ENCODE data around the gene FMO2. TPM values are rescaled to one million over a fixed set of nuclear protein-coding genes. Genes with fewer than 3 reads are reported as not detected.

The FMO2 gene
- 0.24 and 0.94 TPM in 2 replicates for total RNA-seq
- long read RNA-seq, partial matches to known transcripts = 2 of 7 reads
- long read RNA-seq, other reads (novel, unspliced or antisense) = 1 of 7 reads

DNA sequence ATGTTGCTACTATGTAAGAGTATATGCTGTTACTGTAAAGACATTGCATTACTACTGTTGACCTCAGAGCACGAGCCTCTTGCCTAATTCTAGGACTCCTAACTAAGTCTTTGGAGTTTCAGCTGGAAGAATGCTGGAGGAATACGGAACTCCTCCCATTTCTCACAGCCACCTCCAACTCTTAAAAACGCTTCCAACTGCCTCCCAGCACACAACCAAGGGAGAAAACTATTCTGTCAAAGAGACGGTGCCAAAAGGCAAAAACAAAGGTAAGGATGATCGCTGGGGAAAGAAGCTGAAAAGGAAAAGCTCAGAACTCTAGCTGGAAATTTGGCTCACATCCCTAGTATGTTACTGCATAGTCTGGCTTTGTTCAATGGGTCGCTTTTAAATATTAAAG lies at the start of gene FMO2:
Gene FMO2 (plus strand): TSS at position 210 of the 400 bp plus-strand sequence. CDS start 414 bp downstream, outside the sequence.
- no peak for DNase-seq (ENCODE audit: extremely low spot score, unreplicated experiment)
- no peaks in the 10 kb centered on the region for H3K9me3 Mint-ChIP-seq (ENCODE audit: unreplicated experiment)
- no peak within 1 kb of the TSS for H3K27ac Mint-ChIP-seq (ENCODE audit: unreplicated experiment)
- H3K4me1 Mint-ChIP-seq (ENCODE audit: unreplicated experiment) = peaks cover 41% of the 10 kb centered on the region
- no peak within 1 kb of the TSS for H3K4me3 Mint-ChIP-seq (ENCODE audit: unreplicated experiment)
- H3K27me3 Mint-ChIP-seq (ENCODE audit: unreplicated experiment) = no peaks in the 10 kb centered on the region
- peaks cover 2% of the 10 kb centered on the region for H3K36me3 Mint-ChIP-seq (ENCODE audit: unreplicated experiment)
- TF ChIP-seq CTCF (IDR thresholded peaks at IDR 0.05) = no peak

DNA sequence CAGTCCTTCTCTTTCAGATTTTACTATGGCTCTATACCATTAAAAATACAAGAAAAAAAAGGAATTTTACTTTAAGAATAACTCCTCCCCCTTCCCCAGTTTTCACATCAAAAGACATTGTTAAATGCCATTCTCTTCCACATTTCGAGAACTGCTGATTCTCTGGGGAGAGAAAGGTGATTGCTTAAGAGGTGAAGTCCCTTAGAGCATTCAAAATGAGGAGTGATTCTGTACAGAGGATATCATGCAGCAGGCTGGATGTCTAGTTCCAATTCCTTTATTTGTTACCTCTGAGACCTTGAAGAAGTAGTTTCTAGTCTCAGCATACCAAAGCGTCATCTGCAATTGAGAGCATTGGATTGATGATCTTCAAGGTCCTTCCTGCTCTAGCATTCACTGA lies 47.5 kb upstream of the FMO2 start:
- Mint-ChIP-seq H3K4me1 (ENCODE audit: unreplicated experiment) (peaks cover 73% of the 10 kb centered on the region), H3K27ac (ENCODE audit: unreplicated experiment) (peak overlapping the region; percentile 36), H3K36me3 (ENCODE audit: unreplicated experiment) (peaks cover 10% of the 10 kb centered on the region), H3K27me3 (ENCODE audit: unreplicated experiment) (peaks cover 4% of the 10 kb centered on the region), H3K4me3 (ENCODE audit: unreplicated experiment) (no peak overlapping the region), H3K9me3 (ENCODE audit: unreplicated experiment) (no peaks in the 10 kb centered on the region)
- no peak for DNase-seq (ENCODE audit: extremely low spot score, unreplicated experiment)
- TF ChIP-seq CTCF (IDR thresholded peaks at IDR 0.05) = no peak

GRCh38 chr1:171138980-171139379 lies 46.1 kb upstream of the FMO2 start:
- Mint-ChIP-seq H3K4me1 (ENCODE audit: unreplicated experiment) (peaks cover 84% of the 10 kb centered on the region), H3K27ac (ENCODE audit: unreplicated experiment) (no peak overlapping the region), H3K9me3 (ENCODE audit: unreplicated experiment) (no peaks in the 10 kb centered on the region), H3K36me3 (ENCODE audit: unreplicated experiment) (peaks cover 5% of the 10 kb centered on the region), H3K4me3 (ENCODE audit: unreplicated experiment) (no peak overlapping the region), H3K27me3 (ENCODE audit: unreplicated experiment) (peaks cover 4% of the 10 kb centered on the region)
- no peak for DNase-seq (ENCODE audit: extremely low spot score, unreplicated experiment)
- TF ChIP-seq CTCF (IDR thresholded peaks at IDR 0.05) = no peak

GRCh38 chr1:171139890-171140289 lies 45.2 kb upstream of the FMO2 start:
- Mint-ChIP-seq H3K27me3 (ENCODE audit: unreplicated experiment) (peaks cover 4% of the 10 kb centered on the region), H3K9me3 (ENCODE audit: unreplicated experiment) (no peaks in the 10 kb centered on the region), H3K27ac (ENCODE audit: unreplicated experiment) (peak overlapping the region; percentile 97), H3K36me3 (ENCODE audit: unreplicated experiment) (peaks cover 5% of the 10 kb centered on the region), H3K4me3 (ENCODE audit: unreplicated experiment) (no peak overlapping the region), H3K4me1 (ENCODE audit: unreplicated experiment) (peaks cover 77% of the 10 kb centered on the region)
- TF ChIP-seq CTCF (IDR thresholded peaks at IDR 0.05) = no peak
- no peak for DNase-seq (ENCODE audit: extremely low spot score, unreplicated experiment)

GRCh38 chr1:171140401-171140800 lies 44.7 kb upstream of the FMO2 start:
- Mint-ChIP-seq H3K36me3 (ENCODE audit: unreplicated experiment) (peaks cover 5% of the 10 kb centered on the region), H3K9me3 (ENCODE audit: unreplicated experiment) (no peaks in the 10 kb centered on the region), H3K27me3 (ENCODE audit: unreplicated experiment) (peaks cover 4% of the 10 kb centered on the region), H3K4me3 (ENCODE audit: unreplicated experiment) (no peak overlapping the region), H3K4me1 (ENCODE audit: unreplicated experiment) (peaks cover 81% of the 10 kb centered on the region), H3K27ac (ENCODE audit: unreplicated experiment) (peak overlapping the region; percentile 97)
- no peak for DNase-seq (ENCODE audit: extremely low spot score, unreplicated experiment)
- no peak for TF ChIP-seq CTCF (IDR thresholded peaks at IDR 0.05)
